ENCODE data around the gene TP63.

GRCh38 chr3:189652042-189652441 is 20.9 kb downstream of the TP63 start:
- TF ChIP-seq CTCF (IDR thresholded peaks at IDR 0.05) (peak in 1 of 6 experiments; percentile 20), POLR2A (IDR thresholded peaks at IDR 0.05) (no peak)

All from adrenal gland (tissue), 5 donors.